Stomach (tissue), 9 donors: ENCODE data around the gene BCAS2. TPM values are rescaled to one million over a fixed set of nuclear protein-coding genes. Genes with fewer than 3 reads are reported as not detected.

Experiments
- DNase-seq, 2 donors: peaks; one replicate each; pipeline versions ENCODE4 v3.0.0 to v3.0.0-alpha.2; 2013 to 2019
- H3K27ac ChIP-seq, 5 donors: fragments of 200-600 bp in 4 of 5; sonication (generic) in 4 of 5; one replicate each; pipeline ENCODE4 v1.5.1; 2013 to 2019; ENCODE audit warnings: mild to moderate bottlenecking in 1 of 5, moderate library complexity in 1 of 5
- H3K27me3 ChIP-seq, 3 donors: fragments of 200-600 bp; sonication (generic); one replicate each; pipeline ENCODE4 v1.5.1; 2017 to 2019; ENCODE audit warnings: mixed run types in 1 of 3
- H3K36me3 ChIP-seq, 4 donors: fragments of 200-600 bp; sonication (generic); 1 replicate in 3 of 4; 2 replicates in 1 of 4; pipeline ENCODE4 v1.5.1; 2016 to 2019
- H3K4me1 ChIP-seq, 4 donors: fragments of 200-600 bp; sonication (generic); one replicate each; pipeline ENCODE4 v1.5.1; 2016 to 2019
- H3K4me3 ChIP-seq, 4 donors: fragments of 200-600 bp; sonication (generic) in 3 of 4; one replicate each; pipeline ENCODE4 v1.5.1; 2016 to 2019; ENCODE audit warnings: mild to moderate bottlenecking in 1 of 4
- H3K9me3 ChIP-seq, 4 donors: fragments of 200-600 bp; sonication (generic); one replicate each; pipeline ENCODE4 v1.5.1; 2016 to 2019
- EP300 ChIP-seq: sonication (generic); formaldehyde crosslinking; IDR thresholded peaks from one replicate; pipeline ENCODE4 v1.6.1; 2017; ENCODE audit warnings: antibody characterized with exemption
- POLR2A ChIP-seq, 4 donors: fragments of 450-650 bp; IDR thresholded peaks; one replicate each; pipeline ENCODE4 v1.6.1; 2016; ENCODE audit warnings: antibody characterized with exemption in 4 of 4, control low read depth in 2 of 4, mild to moderate bottlenecking in 1 of 4, moderate library complexity in 1 of 4
- POLR2AphosphoS5 ChIP-seq, 3 donors: sonication (generic); formaldehyde crosslinking; IDR thresholded peaks; one replicate each; pipeline ENCODE4 v1.6.1; 2016; ENCODE audit warnings: antibody characterized with exemption in 3 of 3
- WGBS, 5 donors: extraction: QIAGEN DNeasy Blood & Tissue Kit in 3 of 5; methylation state at CpG; one replicate each; pipeline versions ENCODE4 v1.1.5 to v1.1.7; 2013 to 2018; 5-methylcytosine and 5-hydroxymethylcytosine counted together
- intact Hi-C: fragments of 100-400 bp; cut with DNase I; formaldehyde crosslinking; loops from one replicate; pipeline ENCODE4 v1.15.1; 2023; ENCODE audit warnings: low total_unique reads
- polyA plus RNA-seq, 3 donors: library from polyadenylated mRNA; stranded (reverse); fragments of 200-250 nt; gene quantifications; one replicate each; pipeline ENCODE4 v1.2.3, GENCODE V29; 2013
- total RNA-seq, 5 donors: library from RNA; depleted of rRNA; stranded (reverse); fragments of >200 nt; gene quantifications; one replicate each; pipeline versions ENCODE4 v1.1.0 to v1.2.3, GENCODE V29; 2014 to 2016
- TF ChIP-seq, protein P1 (sequence below), 7 experiments: fragments of 450-650 bp in 4 of 7; fragments of 200-600 bp in 3 of 7; sonication (generic) in 3 of 7; IDR thresholded peaks; one replicate each; pipeline ENCODE4 v1.5.1; 2016 to 2019; ENCODE audit warnings: antibody characterized with exemption in 7 of 7, control low read depth in 2 of 7, mild to moderate bottlenecking in 1 of 7
- donor health status: healthy with polysubstance abuse.
- donor health status: Bipolar disorder and iron deficiency.
- donor health status: healthy.

Gene BCAS2
- total and polyA plus RNA-seq, 8 donors = 4.3 to 54.8 (median 34.9) TPM

DNA sequence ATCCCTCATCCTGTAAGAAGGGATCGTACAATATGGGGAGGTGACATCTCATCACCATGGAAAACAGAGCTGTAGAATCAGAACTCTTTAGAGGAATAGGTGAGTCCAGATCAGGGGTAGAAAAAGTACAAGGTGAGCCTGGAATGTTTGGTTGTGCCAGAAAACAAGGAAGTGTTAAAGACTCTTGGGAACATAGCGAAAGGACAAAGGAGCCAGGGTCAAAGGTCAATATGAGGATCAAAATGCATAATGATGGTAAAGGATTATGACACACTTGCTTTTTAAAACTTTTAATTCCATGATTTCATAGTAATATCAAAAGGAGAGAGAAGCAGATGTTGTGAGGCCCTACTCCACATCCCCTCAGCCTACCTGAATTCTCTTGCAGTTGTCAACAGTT lies 51.2 kb downstream of the BCAS2 start:
- H3K9me3 ChIP-seq = no peaks in the 10 kb centered on the region
- no peak for DNase-seq
- 69 to 77% (median 77%) methylated on average over 2 of the region's 2 CpGs for WGBS, 5 donors
- H3K27me3 ChIP-seq = no peaks in the 10 kb centered on the region
- TF ChIP-seq, protein P1, sequence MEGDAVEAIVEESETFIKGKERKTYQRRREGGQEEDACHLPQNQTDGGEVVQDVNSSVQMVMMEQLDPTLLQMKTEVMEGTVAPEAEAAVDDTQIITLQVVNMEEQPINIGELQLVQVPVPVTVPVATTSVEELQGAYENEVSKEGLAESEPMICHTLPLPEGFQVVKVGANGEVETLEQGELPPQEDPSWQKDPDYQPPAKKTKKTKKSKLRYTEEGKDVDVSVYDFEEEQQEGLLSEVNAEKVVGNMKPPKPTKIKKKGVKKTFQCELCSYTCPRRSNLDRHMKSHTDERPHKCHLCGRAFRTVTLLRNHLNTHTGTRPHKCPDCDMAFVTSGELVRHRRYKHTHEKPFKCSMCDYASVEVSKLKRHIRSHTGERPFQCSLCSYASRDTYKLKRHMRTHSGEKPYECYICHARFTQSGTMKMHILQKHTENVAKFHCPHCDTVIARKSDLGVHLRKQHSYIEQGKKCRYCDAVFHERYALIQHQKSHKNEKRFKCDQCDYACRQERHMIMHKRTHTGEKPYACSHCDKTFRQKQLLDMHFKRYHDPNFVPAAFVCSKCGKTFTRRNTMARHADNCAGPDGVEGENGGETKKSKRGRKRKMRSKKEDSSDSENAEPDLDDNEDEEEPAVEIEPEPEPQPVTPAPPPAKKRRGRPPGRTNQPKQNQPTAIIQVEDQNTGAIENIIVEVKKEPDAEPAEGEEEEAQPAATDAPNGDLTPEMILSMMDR (IDR thresholded peaks at IDR 0.05) = no peak
- TF ChIP-seq POLR2A (IDR thresholded peaks at IDR 0.05) (no peak), POLR2AphosphoS5 (IDR thresholded peaks at IDR 0.05) (no peak), EP300 (no peak)
- intact Hi-C loops = no loop called here
- no peaks in the 10 kb centered on the region for H3K36me3 ChIP-seq
- no peaks in the 10 kb centered on the region for H3K4me1 ChIP-seq
- no peak overlapping the region for H3K4me3 ChIP-seq
- no peak overlapping the region for H3K27ac ChIP-seq

DNA sequence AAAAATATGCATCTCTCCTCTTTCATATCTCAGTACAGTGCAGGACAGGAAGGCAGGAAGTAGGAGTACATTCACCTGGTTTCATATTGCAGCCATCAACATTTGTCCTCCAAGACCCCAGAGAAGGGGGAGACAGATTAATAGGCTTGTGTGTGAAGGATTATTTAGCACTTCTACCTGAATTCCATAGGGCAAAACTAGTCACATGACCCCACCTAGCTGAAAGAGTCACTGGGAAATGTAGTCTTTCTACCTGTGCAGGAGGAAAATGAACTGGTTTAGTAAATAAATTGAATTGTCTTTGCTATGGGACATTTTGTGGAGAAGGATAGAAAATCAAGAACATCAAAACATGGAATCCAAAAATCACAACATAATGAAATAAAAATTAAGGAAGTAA lies 56.5 kb downstream of the BCAS2 start:
- intact Hi-C loops = no loop called here
- no peak for DNase-seq
- Histone ChIP-seq H3K27me3 (no peaks in the 10 kb centered on the region), H3K9me3 (no peaks in the 10 kb centered on the region), H3K36me3 (no peaks in the 10 kb centered on the region), H3K4me1 (no peaks in the 10 kb centered on the region), H3K4me3 (no peak overlapping the region), H3K27ac (no peak overlapping the region)
- TF ChIP-seq POLR2AphosphoS5 (IDR thresholded peaks at IDR 0.05) = no peak
- TF ChIP-seq, protein P1 (IDR thresholded peaks at IDR 0.05) = no peak
- no peak for TF ChIP-seq POLR2A (IDR thresholded peaks at IDR 0.05)
- TF ChIP-seq EP300 = no peak

DNA sequence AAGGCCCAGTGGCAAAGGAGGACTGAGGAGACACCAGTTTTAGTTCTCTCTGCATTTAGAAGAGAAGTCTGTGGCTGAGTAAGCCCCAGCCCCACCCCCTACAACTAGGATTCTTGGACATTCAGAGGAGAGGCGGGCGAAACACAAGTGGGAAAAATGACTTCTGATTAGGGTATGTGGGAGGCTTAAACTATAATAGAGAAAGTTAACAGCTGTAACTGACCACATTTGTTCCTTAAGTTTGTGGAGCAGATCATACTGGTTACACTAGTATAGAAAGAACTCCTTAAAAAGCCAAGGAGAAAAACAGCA lies 59.2 kb downstream of the BCAS2 start:
- intact Hi-C loops = no loop called here
- H3K36me3 ChIP-seq = no peaks in the 10 kb centered on the region
- WGBS, 5 donors = 51 to 59% (median 54%) methylated on average over 2 of the region's 2 CpGs
- H3K4me1 ChIP-seq = no peaks in the 10 kb centered on the region
- TF ChIP-seq POLR2AphosphoS5 (IDR thresholded peaks at IDR 0.05) (no peak), POLR2A (IDR thresholded peaks at IDR 0.05) (no peak), EP300 (no peak)
- TF ChIP-seq, protein P1 (IDR thresholded peaks at IDR 0.05) = no peak
- H3K9me3 ChIP-seq = no peaks in the 10 kb centered on the region
- H3K27ac ChIP-seq = no peak overlapping the region
- no peak overlapping the region for H3K4me3 ChIP-seq
- no peak for DNase-seq
- H3K27me3 ChIP-seq = no peaks in the 10 kb centered on the region

DNA sequence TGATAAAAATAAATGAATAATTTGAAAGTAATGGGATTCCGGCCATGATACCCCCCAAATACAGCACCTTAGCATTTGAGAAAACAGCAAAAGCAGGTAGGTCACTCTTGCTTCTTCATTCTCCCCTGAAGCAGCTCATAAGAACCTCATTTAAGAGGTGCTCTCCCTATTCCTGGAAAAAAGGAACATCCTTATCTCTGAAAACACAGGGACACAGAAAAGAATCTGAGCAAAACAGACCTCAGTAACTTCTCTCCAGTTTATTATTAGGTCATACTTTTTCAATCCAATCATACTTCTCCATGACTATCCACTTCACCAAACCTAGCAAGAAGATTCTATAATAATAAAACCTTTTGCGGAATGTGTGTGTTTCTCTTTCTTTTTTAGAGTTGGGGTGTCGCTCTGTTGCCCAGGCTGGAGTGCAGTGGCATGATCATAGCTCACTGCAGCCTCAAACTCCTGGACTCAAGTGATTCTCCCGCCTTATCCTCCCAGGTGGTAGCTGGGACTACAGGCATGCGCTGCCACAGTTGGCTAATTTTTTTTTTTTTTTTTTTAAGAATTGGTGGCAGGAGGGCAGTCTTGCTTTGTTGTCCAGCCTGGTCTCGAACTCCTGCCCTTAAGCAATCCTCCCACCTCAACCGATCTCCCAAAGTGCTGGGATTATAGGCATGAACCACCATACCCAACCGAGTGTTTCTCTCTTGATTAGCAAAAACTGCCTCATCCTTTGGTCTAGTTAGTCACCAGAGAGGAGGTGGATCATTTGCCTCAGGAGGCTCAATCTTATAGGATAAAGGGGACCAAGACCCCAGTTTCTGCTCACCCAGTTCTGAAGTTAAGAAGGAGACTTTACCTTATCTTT lies 59.8 kb downstream of the BCAS2 start:
- Histone ChIP-seq H3K9me3 (no peaks in the 10 kb centered on the region), H3K4me3 (no peak overlapping the region), H3K4me1 (no peaks in the 10 kb centered on the region), H3K36me3 (no peaks in the 10 kb centered on the region), H3K27ac (no peak overlapping the region), H3K27me3 (no peaks in the 10 kb centered on the region)
- intact Hi-C loops = no loop called here
- WGBS, 5 donors = 74 to 91% (median 88%) methylated on average over 8 of the region's 8 CpGs
- TF ChIP-seq POLR2A (IDR thresholded peaks at IDR 0.05) = no peak
- no peak for DNase-seq

Other genes with a start within 250 kb of the BCAS2 start
- gene TRIM33, start 70.4 kb downstream of the BCAS2 start, total RNA-seq = 100 to 1,000 TPM in 1 of 5 donors, 10 to 100 TPM in 4; 17.1 to 211 (median 68.0) TPM
- gene TRIM33, start 70.4 kb downstream of the BCAS2 start, polyA plus RNA-seq = 10 to 100 TPM in 2 of 3 donors, 1 to 10 TPM in 1; 7.2 to 17.3 (median 11.3) TPM
- 1 to 10 TPM in 4 of 5 donors, under 1 TPM in 1; 0.89 to 5.3 (median 3.6) TPM for gene DENND2C, start 88.4 kb upstream of the BCAS2 start, total RNA-seq
- 1 to 10 TPM in 2 of 3 donors, under 1 TPM in 1; 0.93 to 7.3 (median 1.2) TPM for gene DENND2C, start 88.4 kb upstream of the BCAS2 start, polyA plus RNA-seq
- not detected for gene AMPD1, start 113.9 kb upstream of the BCAS2 start, total RNA-seq
- under 1 TPM in 1 of 3 donors, not detected in 2; 0.62 TPM for gene AMPD1, start 113.9 kb upstream of the BCAS2 start, polyA plus RNA-seq
- 10 to 100 TPM; 14.7 to 62.1 (median 29.0) TPM for gene NRAS, start 135.2 kb upstream of the BCAS2 start, total RNA-seq
- gene NRAS, start 135.2 kb upstream of the BCAS2 start, polyA plus RNA-seq = 10 to 100 TPM in 2 of 3 donors, 1 to 10 TPM in 1; 9.2 to 23.5 (median 18.9) TPM
- 100 to 1,000 TPM; 366 to 679 (median 527) TPM for gene CSDE1, start 176.4 kb upstream of the BCAS2 start, total RNA-seq
- 100 to 1,000 TPM; 129 to 238 (median 176) TPM for gene CSDE1, start 176.4 kb upstream of the BCAS2 start, polyA plus RNA-seq
- 100 to 1,000 TPM in 1 of 5 donors, 10 to 100 TPM in 4; 18.0 to 111 (median 23.7) TPM for gene SIKE1, start 199.1 kb upstream of the BCAS2 start, total RNA-seq
- 10 to 100 TPM; 10.2 to 26.6 (median 13.9) TPM for gene SIKE1, start 199.1 kb upstream of the BCAS2 start, polyA plus RNA-seq